Peyer's patch (tissue), 4 donors: ENCODE results near the gene MAP2. TPM values are rescaled to one million over a fixed set of nuclear protein-coding genes. Genes with fewer than 3 reads are reported as not detected.
"Not testable (repeated sequence)": the region's sequence is repeated elsewhere in the genome, so short reads cannot be mapped to it uniquely, and the experiment has no call there.

Experiments
- DNase-seq, 3 donors: peaks; one replicate each; pipeline ENCODE4 v3.0.0-alpha.2; 2017 to 2019
- H3K27ac ChIP-seq, 4 donors: fragments of 200-600 bp; sonication (generic); one replicate each; pipeline ENCODE4 v1.5.1; 2016 to 2019
- H3K27me3 ChIP-seq, 2 donors: fragments of 200-600 bp; sonication (generic); one replicate each; pipeline ENCODE4 v1.5.1; 2019
- H3K36me3 ChIP-seq, 3 donors: fragments of 200-600 bp; sonication (generic); one replicate each; pipeline ENCODE4 v1.5.1; 2016 to 2019
- H3K4me1 ChIP-seq, 4 donors: fragments of 200-600 bp; sonication (generic); one replicate each; pipeline ENCODE4 v1.5.1; 2016 to 2019
- H3K4me3 ChIP-seq, 4 donors: fragments of 200-600 bp; sonication (generic); 1 replicate in 3 of 4; 2 replicates in 1 of 4; pipeline ENCODE4 v1.5.1; 2016 to 2019; ENCODE audit warnings: mild to moderate bottlenecking in 1 of 4
- H3K9me3 ChIP-seq, 4 donors: fragments of 200-600 bp; sonication (generic); one replicate each; pipeline ENCODE4 v1.5.1; 2016 to 2019; ENCODE audit warnings: mild to moderate bottlenecking in 1 of 4
- CTCF ChIP-seq, 6 experiments: fragments of 450-650 bp in 4 of 6; fragments of 200-600 bp in 2 of 6; sonication (generic) in 1 of 6; IDR thresholded peaks; one replicate each; pipeline ENCODE4 v1.5.1; 2017 to 2019; ENCODE audit warnings: antibody characterized with exemption in 6 of 6, mild to moderate bottlenecking in 3 of 6, moderate library complexity in 1 of 6
- POLR2A ChIP-seq, 2 donors: fragments of 450-650 bp; IDR thresholded peaks; one replicate each; pipeline ENCODE4 v1.5.1; 2017; ENCODE audit warnings: antibody characterized with exemption in 2 of 2, mild to moderate bottlenecking in 2 of 2, moderate library complexity in 2 of 2
- total RNA-seq, 4 donors: library from RNA; depleted of rRNA; stranded (reverse); fragments of >200 nt; gene quantifications; one replicate each; pipeline ENCODE4 v1.1.0, GENCODE V29; 2016

Gene MAP2
- total RNA-seq, 4 donors from 2014 or later: 0.70 to 19.8 (median 4.1) TPM

DNA sequence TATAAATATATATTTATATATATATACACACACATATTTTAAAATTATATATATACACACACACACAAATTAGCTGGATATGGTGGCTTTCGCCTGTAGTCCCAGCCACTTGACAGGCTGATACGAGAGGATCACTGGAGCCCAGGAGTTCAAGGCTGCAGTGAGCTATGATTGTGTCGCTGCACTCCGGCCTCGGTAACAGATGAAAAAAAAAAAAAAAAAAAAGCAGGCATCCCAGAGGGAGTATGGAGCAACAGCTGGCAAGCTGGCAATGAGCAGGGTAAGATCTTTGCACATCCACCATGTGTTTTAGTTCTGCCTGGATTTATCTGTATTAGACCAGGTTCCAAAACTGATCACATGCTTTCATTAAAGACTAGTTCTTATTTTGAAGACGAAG lies 170.1 kb downstream of the MAP2 start:
- TF ChIP-seq POLR2A (IDR thresholded peaks at IDR 0.05) (no peak), CTCF (IDR thresholded peaks at IDR 0.05) (no peak)
- Histone ChIP-seq H3K4me3 (no peak overlapping the region), H3K4me1 (no peaks in the 10 kb centered on the region), H3K36me3 (no peaks in the 10 kb centered on the region), H3K27me3 (no peaks in the 10 kb centered on the region), H3K27ac (no peak overlapping the region), H3K9me3 (no peaks in the 10 kb centered on the region)
- no peak for DNase-seq

- Histone ChIP-seq H3K27ac (no peak overlapping the region), H3K4me3 (no peak overlapping the region), H3K9me3 (no peaks in the 10 kb centered on the region), H3K36me3 (no peaks in the 10 kb centered on the region), H3K27me3 (no peaks in the 10 kb centered on the region), H3K4me1 (no peaks in the 10 kb centered on the region)
- no peak for DNase-seq
- TF ChIP-seq CTCF (IDR thresholded peaks at IDR 0.05) (no peak), POLR2A (IDR thresholded peaks at IDR 0.05) (no peak)
Observed at GRCh38 chr2:209596262-209596661, 172.4 kb downstream of the MAP2 start.

GRCh38 chr2:209598227-209598626 lies 174.4 kb downstream of the MAP2 start:
- H3K4me1 ChIP-seq, H3K9me3 ChIP-seq, H3K27me3 ChIP-seq: not testable (repeated sequence)

GRCh38 chr2:209600341-209601171 lies 176.7 kb downstream of the MAP2 start:
- H3K9me3 ChIP-seq: no peaks in the 10 kb centered on the region
- no peak for DNase-seq
- no peaks in the 10 kb centered on the region for H3K36me3 ChIP-seq
- H3K27ac ChIP-seq: no peak overlapping the region
- H3K4me3 ChIP-seq: no peak overlapping the region
- TF ChIP-seq CTCF (IDR thresholded peaks at IDR 0.05) (no peak), POLR2A (IDR thresholded peaks at IDR 0.05) (no peak)
- no peaks in the 10 kb centered on the region for H3K4me1 ChIP-seq
- no peaks in the 10 kb centered on the region for H3K27me3 ChIP-seq

More at GRCh38 chr2:209598227-209598626, 174.4 kb downstream of the MAP2 start:
- not testable (repeated sequence) for H3K27ac ChIP-seq, DNase-seq, H3K4me3 ChIP-seq, H3K36me3 ChIP-seq

DNA sequence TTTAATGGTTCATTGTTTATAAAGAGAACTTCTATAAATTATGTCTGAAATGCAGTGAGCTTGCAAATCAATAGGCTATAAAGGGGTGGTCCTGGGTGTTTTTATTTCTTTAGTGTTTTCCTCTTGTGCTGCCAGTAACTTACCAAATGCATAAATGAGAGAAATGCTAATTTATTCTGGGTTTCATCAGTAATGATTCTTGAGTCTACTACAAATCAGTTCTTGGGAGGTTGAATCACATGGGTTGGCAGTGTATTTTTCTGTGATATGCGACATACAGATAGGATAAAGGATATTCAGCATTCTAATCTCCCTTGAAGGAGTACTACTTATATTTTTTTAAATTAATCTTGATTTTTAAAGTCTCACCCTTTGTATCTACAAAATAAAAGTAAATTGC lies 177.7 kb downstream of the MAP2 start:
- Histone ChIP-seq H3K36me3 (no peaks in the 10 kb centered on the region), H3K27ac (no peak overlapping the region), H3K27me3 (no peaks in the 10 kb centered on the region), H3K4me1 (no peaks in the 10 kb centered on the region), H3K9me3 (no peaks in the 10 kb centered on the region), H3K4me3 (no peak overlapping the region)
- DNase-seq: no peak
- TF ChIP-seq POLR2A (IDR thresholded peaks at IDR 0.05) (no peak), CTCF (IDR thresholded peaks at IDR 0.05) (no peak)

- H3K36me3 ChIP-seq: no peaks in the 10 kb centered on the region
- H3K27ac ChIP-seq: no peak overlapping the region
- TF ChIP-seq CTCF (IDR thresholded peaks at IDR 0.05): no peak
- no peak for TF ChIP-seq POLR2A (IDR thresholded peaks at IDR 0.05)
- H3K4me3 ChIP-seq: no peak overlapping the region
- no peak for DNase-seq
- H3K9me3 ChIP-seq: no peaks in the 10 kb centered on the region
- H3K4me1 ChIP-seq: no peaks in the 10 kb centered on the region
- H3K27me3 ChIP-seq: no peaks in the 10 kb centered on the region
Observed at GRCh38 chr2:209602259-209602658, 178.4 kb downstream of the MAP2 start.
